ENCODE data around the gene VWA5B1.

Gene VWA5B1

DNA sequence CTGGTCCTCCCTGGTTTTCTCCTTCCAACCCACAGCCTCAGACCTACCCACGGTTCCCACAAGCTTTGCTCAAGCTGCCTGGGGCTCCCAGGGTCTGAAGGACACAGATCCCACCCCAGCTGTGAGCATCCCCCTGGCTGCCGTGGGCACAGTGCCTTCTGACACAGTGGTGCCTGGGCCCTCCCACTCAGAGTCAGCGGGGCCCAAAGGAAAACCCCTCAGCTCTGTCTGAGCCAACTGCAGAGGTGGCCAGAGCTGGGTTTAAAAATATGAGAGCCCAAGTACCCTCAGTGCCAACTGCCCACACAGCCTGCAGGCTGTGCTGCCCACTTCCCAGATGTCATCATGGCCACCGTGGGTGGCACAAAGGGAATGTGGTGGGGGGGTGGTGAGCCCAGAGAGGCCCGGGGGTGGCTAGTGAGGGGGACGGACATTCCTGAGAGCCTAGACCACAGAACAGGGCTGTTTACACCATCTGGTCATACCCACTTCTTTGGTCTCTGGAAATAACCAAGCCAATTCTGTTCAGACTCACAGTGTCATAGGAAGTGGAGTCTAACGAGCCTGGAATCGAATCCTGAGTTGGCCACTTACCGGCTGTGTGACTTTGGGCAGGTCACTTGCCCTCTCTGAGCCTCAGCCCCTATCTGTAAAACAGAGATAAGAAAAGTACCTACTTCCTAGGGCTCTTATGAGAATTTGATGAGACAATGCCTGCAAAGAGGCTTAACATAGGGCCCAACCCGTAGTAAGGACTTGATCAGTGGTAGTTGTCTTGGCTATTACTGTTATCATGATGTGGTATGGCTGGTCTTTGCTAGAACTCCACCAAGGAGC lies 109.9 kb downstream of the VWA5B1 start:
- H3K27ac ChIP-seq (ENCODE audit: low read length), result no peak overlapping the region
- no peak overlapping the region for H3K4me3 ChIP-seq (ENCODE audit: low read length)
- H3K9me3 ChIP-seq (ENCODE audit: control insufficient read depth, low read depth, low read length), result no peaks in the 10 kb centered on the region
- H3K9ac ChIP-seq (ENCODE audit: low read length), result no peak overlapping the region
- no peaks in the 10 kb centered on the region for H3K4me1 ChIP-seq (ENCODE audit: control insufficient read depth, low read depth, low read length)
- H3K36me3 ChIP-seq (ENCODE audit: control insufficient read depth, low read depth, low read length), result no peaks in the 10 kb centered on the region
- peaks cover 76% of the 10 kb centered on the region for H3K27me3 ChIP-seq (ENCODE audit: control insufficient read depth, insufficient read depth, low read length)

DNA sequence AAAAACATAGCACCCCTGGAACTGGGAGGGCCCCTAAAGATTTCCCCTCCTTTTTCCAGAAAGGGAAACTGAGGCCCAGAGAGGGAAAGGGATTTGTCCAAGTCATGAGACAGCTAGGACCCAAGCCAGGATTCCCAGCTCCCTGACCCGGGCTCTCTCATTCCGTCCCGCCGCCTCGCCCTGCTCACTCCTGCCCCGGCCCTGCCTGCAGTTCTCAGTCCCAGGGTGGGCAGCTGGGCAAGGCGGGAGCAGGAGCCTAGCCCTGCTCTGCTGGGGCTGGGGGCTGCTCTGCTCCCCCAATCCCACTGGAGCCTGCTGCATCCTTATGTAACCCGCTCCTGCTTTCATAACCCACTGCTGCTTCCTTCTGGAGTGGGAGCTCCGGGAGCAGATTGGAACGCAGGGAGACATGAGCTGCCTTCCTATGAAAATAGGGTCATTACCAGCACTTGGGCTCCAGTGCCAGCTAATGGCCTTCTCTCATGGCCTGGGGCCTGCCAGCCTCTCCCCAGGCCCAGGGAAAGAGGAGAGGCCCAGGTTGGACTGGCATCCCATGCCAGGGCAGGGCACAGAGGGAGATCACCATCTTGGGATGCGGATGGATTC lies 110.8 kb downstream of the VWA5B1 start:
- Histone ChIP-seq H3K4me1 (ENCODE audit: control insufficient read depth, low read depth, low read length) (no peaks in the 10 kb centered on the region), H3K9me3 (ENCODE audit: control insufficient read depth, low read depth, low read length) (no peaks in the 10 kb centered on the region), H3K4me3 (ENCODE audit: low read length) (no peak overlapping the region), H3K27ac (ENCODE audit: low read length) (no peak overlapping the region), H3K27me3 (ENCODE audit: control insufficient read depth, insufficient read depth, low read length) (peaks cover 86% of the 10 kb centered on the region), H3K36me3 (ENCODE audit: control insufficient read depth, low read depth, low read length) (no peaks in the 10 kb centered on the region), H3K9ac (ENCODE audit: low read length) (no peak overlapping the region)

DNA sequence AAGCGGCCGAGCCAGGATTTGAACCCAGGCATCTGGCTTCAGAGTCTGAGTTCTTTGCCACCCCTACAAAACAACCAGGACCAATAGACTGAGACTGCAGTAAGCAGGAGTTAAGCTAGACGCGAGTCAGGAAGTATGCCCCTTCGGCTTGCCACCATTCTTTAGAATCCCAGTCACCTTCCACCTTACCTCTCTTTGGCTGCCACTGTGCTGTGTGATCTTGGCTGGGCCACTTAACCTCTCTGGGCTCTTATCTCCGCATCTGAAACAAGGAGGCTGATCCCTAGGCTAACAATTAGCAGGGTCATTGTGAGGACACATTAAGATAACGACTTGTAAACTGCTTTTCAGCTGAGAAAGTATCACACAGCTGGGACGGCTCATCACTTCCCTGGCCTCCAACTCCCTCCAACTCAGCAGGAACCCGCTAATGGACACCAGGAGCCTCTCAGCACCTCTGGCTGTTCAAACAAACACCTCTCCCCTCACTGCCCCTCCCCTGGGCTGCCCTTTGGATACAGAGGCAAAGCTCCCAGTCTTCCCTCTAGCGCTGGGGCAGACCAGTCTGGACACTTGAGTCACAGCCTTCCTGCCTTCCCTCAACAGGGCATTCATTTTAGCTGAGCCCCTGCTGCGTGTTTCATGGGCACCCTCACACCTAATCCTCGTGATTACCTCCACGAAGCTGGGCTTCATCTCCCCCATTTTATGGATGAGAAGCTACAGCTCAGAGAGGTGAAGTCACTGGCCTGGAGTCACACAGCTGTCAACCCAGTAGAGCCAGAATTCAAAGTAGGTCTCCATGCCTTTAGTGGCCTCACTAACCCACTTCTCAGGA lies 112.1 kb downstream of the VWA5B1 start:
- no peak overlapping the region for H3K27ac ChIP-seq (ENCODE audit: low read length)
- H3K36me3 ChIP-seq (ENCODE audit: control insufficient read depth, low read depth, low read length), result no peaks in the 10 kb centered on the region
- H3K4me1 ChIP-seq (ENCODE audit: control insufficient read depth, low read depth, low read length), result no peaks in the 10 kb centered on the region
- H3K27me3 ChIP-seq (ENCODE audit: control insufficient read depth, insufficient read depth, low read length), result peaks cover 99% of the 10 kb centered on the region
- no peak overlapping the region for H3K4me3 ChIP-seq (ENCODE audit: low read length)
- no peaks in the 10 kb centered on the region for H3K9me3 ChIP-seq (ENCODE audit: control insufficient read depth, low read depth, low read length)
- no peak overlapping the region for H3K9ac ChIP-seq (ENCODE audit: low read length)

DNA sequence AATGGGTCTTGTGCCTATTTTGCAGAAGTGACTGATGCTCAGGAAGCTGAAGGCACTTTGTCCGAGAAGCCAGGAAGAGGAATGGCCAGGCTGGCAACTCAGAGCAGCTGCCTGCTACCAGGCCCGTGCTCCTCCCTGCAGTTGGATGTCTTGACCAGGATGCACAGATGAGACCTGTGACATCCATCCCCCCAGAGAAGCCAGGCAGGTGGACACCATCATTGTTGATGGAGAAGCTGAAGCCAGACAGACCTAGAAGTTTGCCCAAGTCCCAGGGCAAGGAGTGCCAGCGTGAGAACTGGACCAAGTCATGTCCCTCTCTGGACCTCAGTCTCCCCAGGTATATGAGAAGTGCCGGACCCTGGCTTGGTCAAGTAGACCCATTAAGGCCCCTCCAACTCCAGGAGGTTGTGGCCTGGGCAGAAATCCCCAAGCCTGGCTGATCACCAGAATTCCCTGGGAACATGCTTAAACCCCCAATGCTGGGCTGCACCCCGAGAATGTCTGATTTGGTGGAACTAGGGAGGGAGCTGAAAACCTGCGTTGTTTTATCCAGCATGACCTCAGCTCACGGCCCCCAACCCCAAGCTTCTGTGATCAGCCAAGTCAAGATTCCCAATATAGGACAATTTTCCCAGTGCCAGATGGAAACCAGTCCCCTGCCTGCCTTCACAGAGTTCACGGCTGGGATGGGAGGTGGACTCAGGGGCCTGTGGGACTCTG lies 112.9 kb downstream of the VWA5B1 start:
- peaks cover 100% of the 10 kb centered on the region for H3K27me3 ChIP-seq (ENCODE audit: control insufficient read depth, insufficient read depth, low read length)
- H3K9ac ChIP-seq (ENCODE audit: low read length), result no peak overlapping the region
- no peak overlapping the region for H3K4me3 ChIP-seq (ENCODE audit: low read length)
- no peaks in the 10 kb centered on the region for H3K9me3 ChIP-seq (ENCODE audit: control insufficient read depth, low read depth, low read length)
- H3K4me1 ChIP-seq (ENCODE audit: control insufficient read depth, low read depth, low read length), result no peaks in the 10 kb centered on the region
- H3K27ac ChIP-seq (ENCODE audit: low read length), result no peak overlapping the region
- H3K36me3 ChIP-seq (ENCODE audit: control insufficient read depth, low read depth, low read length), result no peaks in the 10 kb centered on the region

DNA sequence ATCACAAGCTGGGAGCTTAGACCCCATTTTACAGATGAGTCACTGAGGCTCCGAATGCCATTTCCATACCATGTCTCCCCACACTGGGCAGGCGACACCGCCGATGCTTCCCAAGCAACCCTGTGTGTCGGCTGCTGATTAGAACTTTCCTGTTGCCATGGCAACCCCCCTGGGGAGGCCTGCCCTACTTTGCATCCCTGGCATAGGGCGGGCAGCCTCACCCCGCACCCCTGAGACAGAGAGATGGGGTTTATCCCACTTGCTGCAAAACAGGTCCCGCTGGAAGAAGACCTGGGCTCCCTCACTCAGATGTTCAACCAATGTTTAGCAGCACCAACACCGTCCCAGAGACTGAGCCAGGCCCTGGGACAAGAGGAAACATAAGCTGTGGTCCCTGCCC lies 113.8 kb downstream of the VWA5B1 start:
- Histone ChIP-seq H3K9ac (ENCODE audit: low read length) (no peak overlapping the region), H3K36me3 (ENCODE audit: control insufficient read depth, low read depth, low read length) (no peaks in the 10 kb centered on the region), H3K4me1 (ENCODE audit: control insufficient read depth, low read depth, low read length) (no peaks in the 10 kb centered on the region), H3K27ac (ENCODE audit: low read length) (no peak overlapping the region), H3K4me3 (ENCODE audit: low read length) (no peak overlapping the region), H3K9me3 (ENCODE audit: control insufficient read depth, low read depth, low read length) (no peaks in the 10 kb centered on the region), H3K27me3 (ENCODE audit: control insufficient read depth, insufficient read depth, low read length) (peaks cover 100% of the 10 kb centered on the region)

Data from iPS-18a (cell line).